GM18519 (cell line): ENCODE data around the gene TSPAN18.

ENCODE experiments used
- ATAC-seq: cut with Tn5 transposase; IDR thresholded peaks from one replicate; pipeline ENCODE4 v1.9.1; 2021; ENCODE audit warnings: mild to moderate bottlenecking, moderate library complexity; ENCODE audit not compliant: unreplicated experiment, low FRiP score

Gene TSPAN18

DNA sequence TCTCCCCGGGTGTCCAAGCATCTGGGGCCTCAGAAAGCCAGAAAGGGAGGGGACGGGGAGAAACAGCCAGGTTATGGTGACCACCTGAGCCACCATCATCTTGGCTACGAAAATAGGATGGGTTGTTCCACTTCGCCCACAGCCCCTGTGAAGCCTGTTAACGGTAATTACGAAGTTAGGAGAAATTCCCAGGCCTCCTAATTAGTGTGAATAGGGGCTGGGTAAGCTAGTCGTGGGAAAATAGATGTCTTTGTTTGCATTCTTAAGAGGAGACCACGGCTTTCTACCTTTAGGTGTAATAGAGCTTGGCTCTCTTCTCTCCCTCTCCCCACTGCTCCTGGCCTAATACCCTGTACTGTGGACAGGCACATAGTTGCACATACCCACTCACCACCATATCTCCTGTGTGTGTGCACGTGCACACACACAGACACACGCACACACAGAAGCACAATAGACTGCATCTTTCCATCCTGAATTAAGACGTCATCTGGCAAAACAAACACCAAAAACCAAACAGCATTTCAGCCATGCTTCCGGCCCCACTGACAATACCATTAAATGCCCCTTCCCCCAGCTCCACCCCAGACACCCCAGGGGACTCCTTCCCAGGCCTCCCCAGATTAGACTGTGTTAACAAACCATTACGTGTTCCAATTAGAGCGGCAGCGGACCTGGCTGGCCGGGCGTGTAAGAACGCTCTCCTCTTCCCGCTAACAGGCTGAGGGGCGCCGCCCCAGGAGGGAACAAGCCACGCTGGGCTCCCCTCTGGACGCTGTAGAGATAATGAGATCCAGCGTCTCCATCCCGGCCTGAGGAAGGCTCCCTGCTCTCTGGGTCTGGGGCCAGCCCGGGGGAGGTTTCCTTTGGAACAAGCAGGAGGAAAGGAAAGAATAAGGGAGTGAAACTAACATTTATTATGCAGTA is 151.1 kb downstream of the TSPAN18 start:
- no peak for ATAC-seq

DNA sequence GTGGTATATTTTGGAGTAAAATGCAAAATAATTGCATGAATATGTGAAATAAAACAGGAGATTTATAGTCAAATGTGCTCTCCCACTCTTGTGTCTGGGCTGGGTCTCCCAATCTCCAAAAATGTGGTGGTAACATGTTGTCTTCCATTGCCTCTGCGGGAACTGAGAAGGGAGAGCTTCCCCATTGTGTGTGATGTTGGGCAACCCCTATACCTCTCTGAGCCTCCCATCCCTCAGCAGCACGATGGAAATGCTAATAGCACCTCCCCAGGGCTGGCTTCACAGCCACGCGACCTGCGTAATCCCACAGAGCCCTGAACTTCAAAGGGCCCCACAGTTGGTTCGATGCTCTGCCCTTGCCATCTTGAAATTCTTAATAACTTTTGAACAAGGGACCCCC is 151.9 kb downstream of the TSPAN18 start:
- ATAC-seq, result no peak

GRCh38 chr11:44879432-44879831 is 152.7 kb downstream of the TSPAN18 start:
- ATAC-seq, result no peak

DNA sequence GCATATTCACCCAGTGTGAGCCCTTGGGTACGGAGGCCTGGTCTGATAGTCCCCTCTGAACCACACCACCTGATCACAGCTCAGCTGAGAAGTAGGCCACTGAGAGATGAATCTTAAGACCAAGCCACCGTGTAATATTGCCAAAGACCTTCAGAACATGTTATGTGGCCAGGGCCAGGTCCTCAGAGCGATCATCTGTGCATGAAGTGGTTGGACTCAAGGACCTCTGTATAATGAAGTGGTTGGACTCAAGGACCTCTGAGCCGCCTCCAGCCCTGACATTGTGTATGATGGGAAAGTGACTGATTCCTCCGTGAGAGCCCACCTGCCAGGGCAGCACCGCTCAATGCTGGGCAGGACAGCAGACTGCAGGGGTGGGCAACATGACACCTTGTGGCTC is 153.7 kb downstream of the TSPAN18 start:
- ATAC-seq, result no peak

DNA sequence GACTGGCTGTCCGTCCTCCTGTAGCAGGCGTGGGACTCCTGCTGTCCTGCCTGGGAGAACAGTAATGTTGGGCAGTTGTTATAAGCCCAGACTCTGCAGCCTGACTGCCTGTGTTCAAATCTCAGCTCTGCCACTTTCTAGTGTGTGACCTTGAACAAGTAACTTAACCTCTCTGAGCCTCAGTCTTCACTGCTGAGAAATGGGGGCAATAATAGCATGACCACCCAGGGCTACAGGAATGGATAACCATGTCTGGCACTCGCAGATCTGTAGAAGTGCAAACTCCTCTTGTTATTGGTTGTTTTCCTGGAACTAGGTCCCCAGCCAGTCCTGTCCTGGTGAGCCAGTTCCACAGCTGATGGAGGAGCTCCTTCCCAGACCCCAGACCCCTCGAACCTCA is 154.2 kb downstream of the TSPAN18 start:
- ATAC-seq, result no peak

DNA sequence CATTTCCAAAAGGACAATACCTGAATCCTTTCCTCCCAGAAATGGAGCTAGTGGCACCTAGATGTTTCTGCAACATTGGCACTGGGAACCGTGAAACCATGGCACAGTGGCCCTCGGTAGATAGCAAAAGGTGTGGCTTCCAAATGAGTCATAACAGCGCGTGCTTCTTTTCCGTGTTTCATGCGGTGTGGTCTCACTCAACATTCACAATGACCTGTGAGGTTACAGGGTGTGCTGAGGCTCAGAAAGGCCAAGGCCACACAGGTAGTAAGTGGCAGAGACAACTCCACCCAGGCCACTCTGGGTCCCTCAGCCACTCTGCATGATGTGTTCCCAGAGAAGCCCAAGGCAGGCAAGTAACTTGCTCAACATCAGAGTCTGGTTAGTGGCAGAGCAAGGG is 156.5 kb downstream of the TSPAN18 start:
- no peak for ATAC-seq

DNA sequence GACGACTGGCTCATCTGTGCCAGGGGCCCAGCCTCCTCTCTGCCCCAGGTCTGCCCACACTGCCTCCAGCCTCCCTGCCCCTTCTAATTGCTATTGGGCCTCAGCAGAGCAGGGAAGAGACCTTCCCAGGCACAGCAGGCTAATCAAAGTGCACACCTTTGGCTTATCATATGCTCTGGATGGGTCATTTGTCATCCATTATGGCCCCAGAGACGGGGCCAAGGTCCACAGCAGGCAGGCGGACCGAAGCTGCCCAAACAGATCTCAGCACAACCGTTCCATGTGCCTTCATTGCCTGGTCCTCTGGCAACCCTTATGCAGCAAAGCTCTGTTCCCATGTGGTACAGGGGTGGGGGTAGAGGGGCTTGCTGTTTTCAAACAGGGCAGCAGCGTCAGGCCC is 157.3 kb downstream of the TSPAN18 start:
- no peak for ATAC-seq

DNA sequence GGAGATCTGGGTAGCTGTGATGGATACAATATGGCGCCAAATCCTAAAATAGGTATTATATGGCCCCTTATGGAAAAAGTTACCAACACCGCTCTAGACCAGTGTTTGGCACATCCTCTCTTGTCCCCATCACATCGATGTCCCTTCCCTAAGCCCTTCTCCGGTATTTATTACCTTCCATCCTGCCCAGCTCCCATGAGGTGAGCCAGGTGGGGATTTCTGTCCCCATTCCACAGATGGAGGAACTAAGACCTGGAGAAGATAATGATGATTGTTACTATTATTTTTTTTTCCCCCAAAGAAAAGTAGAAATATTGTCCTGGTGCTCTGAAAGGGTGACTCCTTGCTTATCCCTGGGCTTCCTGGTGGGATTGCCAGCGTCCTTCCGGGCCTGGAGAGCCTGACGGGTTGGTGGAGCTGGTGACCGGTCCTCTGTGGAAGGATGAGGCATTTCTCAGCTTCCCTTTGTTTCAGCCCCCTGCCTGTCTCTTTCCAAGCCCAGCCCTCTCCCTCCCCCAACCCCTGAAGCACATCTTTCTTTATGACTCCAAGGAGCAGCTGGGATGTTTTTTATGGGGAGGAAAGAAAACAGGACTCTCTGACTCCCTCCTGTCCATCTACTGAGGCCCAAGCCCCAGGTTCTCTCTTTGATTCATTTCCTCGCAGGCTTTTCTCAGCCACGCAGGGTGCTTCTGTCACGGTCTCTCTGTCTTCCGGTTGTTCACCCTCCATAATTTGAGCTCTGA is 158.5 kb downstream of the TSPAN18 start:
- no peak for ATAC-seq

- no peak for ATAC-seq
These were observed 159.4 kb downstream of the TSPAN18 start for GRCh38 chr11:44885919-44886789.

- ATAC-seq, result no peak
These were observed 160.0 kb downstream of the TSPAN18 start for GRCh38 chr11:44886790-44887140.

GRCh38 chr11:44887636-44888035 is 160.9 kb downstream of the TSPAN18 start:
- no peak for ATAC-seq

GRCh38 chr11:44889266-44889665 is 162.5 kb downstream of the TSPAN18 start:
- ATAC-seq, result no peak

GRCh38 chr11:44892843-44893242 is 166.1 kb downstream of the TSPAN18 start:
- ATAC-seq, result no peak

DNA sequence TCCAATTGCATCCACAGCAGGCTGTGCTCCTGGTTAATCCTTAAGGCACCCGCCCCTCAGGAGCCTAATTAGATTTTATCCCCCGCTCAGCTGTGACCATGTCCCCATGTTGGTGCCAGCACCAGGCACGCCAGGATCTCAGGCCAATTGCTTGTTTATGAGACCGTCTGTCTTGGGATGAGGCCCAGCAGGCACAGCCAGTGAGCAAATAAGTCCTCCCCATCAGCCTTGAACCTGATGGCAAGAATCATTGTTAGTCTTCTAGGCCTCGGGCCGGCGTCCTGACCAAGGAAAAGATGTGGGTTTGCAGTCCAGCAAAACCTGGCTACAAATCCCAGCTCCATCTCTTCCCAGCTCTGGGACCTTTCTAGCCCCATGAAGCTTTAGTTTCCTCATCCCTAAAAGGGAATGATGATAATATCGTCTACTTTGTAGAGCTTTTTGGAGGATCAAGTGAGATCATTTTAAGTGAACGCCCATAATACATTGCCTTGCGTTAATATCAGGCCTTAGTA is 166.6 kb downstream of the TSPAN18 start:
- ATAC-seq, result no peak

- no peak for ATAC-seq
These were observed 167.3 kb downstream of the TSPAN18 start for GRCh38 chr11:44893846-44894617.

- ATAC-seq, result no peak
These were observed 173.2 kb downstream of the TSPAN18 start for GRCh38 chr11:44899959-44900358.

DNA sequence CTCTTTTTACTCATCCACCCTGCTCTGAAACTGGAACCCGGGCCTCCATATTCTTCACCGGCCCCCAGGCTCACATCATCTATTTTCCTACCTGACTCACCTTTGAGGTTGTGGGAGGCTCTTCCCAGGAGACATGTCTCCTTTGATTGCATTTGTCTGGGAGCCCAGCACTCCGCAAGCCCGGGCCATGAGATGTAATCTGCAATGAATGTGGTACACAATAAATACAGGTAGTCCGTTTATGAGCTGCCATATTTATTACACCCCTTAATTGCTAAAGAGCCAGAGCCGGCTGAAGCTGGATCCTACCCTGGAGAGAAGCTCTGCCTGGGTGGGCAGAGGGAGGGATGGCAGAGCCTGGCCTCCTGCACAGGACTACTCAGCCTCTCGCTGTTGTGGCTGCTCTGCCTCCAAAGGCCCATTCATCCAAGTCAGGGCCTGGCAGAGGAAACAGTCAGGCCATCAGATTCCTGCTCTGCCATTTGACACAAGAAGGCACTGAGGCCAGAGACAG is 174.4 kb downstream of the TSPAN18 start:
- ATAC-seq, result no peak

DNA sequence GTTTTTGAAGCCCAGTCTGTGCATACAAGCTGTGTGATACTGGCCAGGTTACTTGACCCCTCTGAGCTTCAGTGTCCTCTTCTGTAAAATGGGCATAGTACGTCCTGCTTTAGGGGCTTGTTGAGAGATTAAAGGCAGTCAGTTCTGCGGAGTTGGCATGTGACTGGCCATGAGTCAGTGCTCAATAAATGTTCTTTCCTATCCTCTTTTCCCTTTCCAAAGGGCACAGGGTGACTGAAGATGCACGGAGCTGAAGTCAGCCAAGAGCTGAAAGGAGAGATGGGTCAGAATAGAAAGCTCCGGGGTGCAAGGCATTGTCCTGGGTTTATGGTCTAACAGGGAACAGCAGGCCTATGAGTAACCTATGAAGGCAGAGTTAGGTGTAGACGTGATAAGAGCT is 175.0 kb downstream of the TSPAN18 start:
- ATAC-seq, result no peak

- ATAC-seq, result no peak
These were observed 176.3 kb downstream of the TSPAN18 start for GRCh38 chr11:44903035-44903434.

DNA sequence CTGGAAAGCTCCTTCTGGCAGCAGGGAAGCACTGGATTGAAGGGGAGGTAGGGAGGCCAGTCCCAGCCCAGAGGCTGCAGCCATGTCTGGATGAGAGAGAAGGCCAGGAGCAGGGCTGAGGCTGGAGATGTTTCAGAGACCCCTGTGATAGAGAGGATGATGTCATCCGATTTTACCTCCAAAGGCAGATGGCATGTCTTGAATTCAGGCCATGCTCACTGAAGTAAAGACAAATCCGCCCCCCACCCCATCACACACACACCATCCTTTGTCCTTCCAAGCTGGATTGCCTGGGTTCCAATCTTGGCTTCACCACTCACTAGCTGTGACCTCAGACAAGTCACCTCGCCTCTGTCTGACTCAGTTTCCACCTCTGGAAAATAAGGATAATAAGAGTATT is 176.8 kb downstream of the TSPAN18 start:
- ATAC-seq, result no peak
